Activated CD4-positive, alpha-beta T cell treated with anti-CD3 and anti-CD28 coated beads, Interleukin-2, amount 10 ng/mL, durations not matched to agents 7 days and 5 days (primary cell): ENCODE measurements around the gene KAT8. TPM values are rescaled to one million over a fixed set of nuclear protein-coding genes. Genes with fewer than 3 reads are reported as not detected.

Experiments
- total RNA-seq, 2 experiments: library from RNA; stranded (reverse); gene quantifications; one replicate each; pipeline ENCODE4 v1.2.3, GENCODE V29; 2021

Gene KAT8
- total RNA-seq, 2 experiments from 2014 or later = 63.4 to 67.7 TPM

Other genes with a start within 250 kb of the KAT8 start
- gene BCL7C, start 223.6 kb upstream of the KAT8 start, total RNA-seq = 10 to 100 TPM; 21.8 to 22.1 TPM
- gene CTF1, start 221.1 kb upstream of the KAT8 start, total RNA-seq = under 1 TPM; 0.22 to 0.31 TPM
- gene FBXL19, start 194.1 kb upstream of the KAT8 start, total RNA-seq = 10 to 100 TPM; 21.7 to 22.4 TPM
- 10 to 100 TPM; 18.4 to 19.0 TPM for gene ORAI3, start 168.6 kb upstream of the KAT8 start, total RNA-seq
- 10 to 100 TPM; 26.5 to 26.6 TPM for gene SETD1A, start 159.9 kb upstream of the KAT8 start, total RNA-seq
- gene HSD3B7, start 132.5 kb upstream of the KAT8 start, total RNA-seq = 1 to 10 TPM; 3.4 to 3.5 TPM
- 1 to 10 TPM in 1 of 2 experiments, under 1 TPM in 1; 0.62 to 1.1 TPM for gene STX1B, start 107.0 kb upstream of the KAT8 start, total RNA-seq
- 10 to 100 TPM; 48.0 to 56.7 TPM for gene STX4, start 84.1 kb upstream of the KAT8 start, total RNA-seq
- 10 to 100 TPM; 11.2 to 12.9 TPM for gene ZNF668, start 43.4 kb upstream of the KAT8 start, total RNA-seq
- gene ZNF646, start 43.2 kb upstream of the KAT8 start, total RNA-seq = 10 to 100 TPM; 28.3 to 33.3 TPM
- 1 to 10 TPM; 3.5 to 5.7 TPM for gene PRSS53, start 28.7 kb upstream of the KAT8 start, total RNA-seq
- gene VKORC1, start 22.9 kb upstream of the KAT8 start, total RNA-seq = 10 to 100 TPM; 55.5 to 59.3 TPM
- gene BCKDK, start 9.3 kb upstream of the KAT8 start, total RNA-seq = 10 to 100 TPM; 23.0 to 23.5 TPM
- gene PRSS8, start 18.1 kb downstream of the KAT8 start, total RNA-seq = under 1 TPM in 1 of 2 experiments, not detected in 1; 0.17 TPM
- gene PRSS36, start 32.4 kb downstream of the KAT8 start, total RNA-seq = 1 to 10 TPM in 1 of 2 experiments, under 1 TPM in 1; 0.89 to 1.7 TPM
- 100 to 1,000 TPM; 552 to 581 TPM for gene FUS, start 62.5 kb downstream of the KAT8 start, total RNA-seq
- 10 to 100 TPM; 66.8 to 68.0 TPM for gene PYCARD, start 85.1 kb downstream of the KAT8 start, total RNA-seq
- gene TRIM72, start 96.5 kb downstream of the KAT8 start, total RNA-seq = not detected
- gene PYDC1, start 99.5 kb downstream of the KAT8 start, total RNA-seq = not detected
- 10 to 100 TPM; 22.0 to 22.6 TPM for gene ITGAM, start 142.3 kb downstream of the KAT8 start, total RNA-seq
- gene ITGAX, start 237.5 kb downstream of the KAT8 start, total RNA-seq = 1 to 10 TPM; 2.9 to 3.1 TPM